OCI-LY7 (cell line): ENCODE results near the gene PAPOLB. TPM values are rescaled to one million over a fixed set of nuclear protein-coding genes. Genes with fewer than 3 reads are reported as not detected.
"Not testable (repeated sequence)": the region's sequence is repeated elsewhere in the genome, so short reads cannot be mapped to it uniquely, and the experiment has no call there.

ENCODE experiments used
- BruUV-seq: library from RNA; stranded (reverse); fragments of 400-500 nt; replicated peaks from 2 replicates; lab custom pipeline; 2021; lab: Mats Ljungman, UMichigan
- CTCF ChIA-PET: fragments of 300-600 bp; sonication (Branson Sonifier 250); formaldehyde crosslinking; loops from one replicate; lab custom pipeline; 2022; ENCODE audit warnings: antibody characterized with exemption; ENCODE audit not compliant: unreplicated experiment; lab: Charles Lee
- POLR2A ChIA-PET: fragments of 300-600 bp; sonication (Branson Sonifier 250); formaldehyde crosslinking; loops from one replicate; lab custom pipeline; 2022; ENCODE audit warnings: antibody characterized with exemption; lab: Charles Lee
- DNase-seq: peaks from one replicate; pipeline ENCODE4 v3.0.0-alpha.2; 2015; ENCODE audit warnings: low spot score
- H2AFZ ChIP-seq: fragments of 200-600 bp; sonication (generic), shearing (Covaris generic); 2 replicates; pipeline ENCODE4 v1.6.1; 2014; ENCODE audit warnings: mild to moderate bottlenecking, antibody characterized with exemption, low read length, moderate library complexity
- H3K27ac ChIP-seq: fragments of 200-600 bp; sonication (generic); 2 replicates; pipeline ENCODE4 v1.5.1; 2014; ENCODE audit warnings: mixed run types, low read depth, mild to moderate bottlenecking, moderate library complexity, low read length, inconsistent platforms; ENCODE audit not compliant: poor library complexity, severe bottlenecking
- H3K36me3 ChIP-seq: fragments of 200-600 bp; sonication (generic); 2 replicates; pipeline ENCODE4 v1.6.1; 2014; ENCODE audit warnings: mild to moderate bottlenecking, antibody characterized with exemption, low read length, moderate library complexity, mixed read lengths; ENCODE audit not compliant: insufficient read depth
- H3K4me1 ChIP-seq: fragments of 200-600 bp; sonication (generic); 2 replicates; pipeline ENCODE4 v1.5.1; 2014; ENCODE audit warnings: mild to moderate bottlenecking, low read length; ENCODE audit not compliant: insufficient read depth, poor library complexity, severe bottlenecking
- H3K4me2 ChIP-seq: fragments of 200-600 bp; sonication (generic); 2 replicates; pipeline ENCODE4 v1.6.1; 2014; ENCODE audit warnings: mild to moderate bottlenecking, low read length
- H3K4me3 ChIP-seq: fragments of 200-600 bp; sonication (generic); 2 replicates; pipeline ENCODE4 v1.5.1; 2014; ENCODE audit warnings: mild to moderate bottlenecking, low read depth, low read length; ENCODE audit not compliant: poor library complexity, severe bottlenecking
- H3K79me2 ChIP-seq: fragments of 200-600 bp; sonication (generic); 2 replicates; pipeline ENCODE4 v1.6.1; 2016; ENCODE audit warnings: low read depth, mild to moderate bottlenecking, low read length, moderate library complexity, mixed read lengths; ENCODE audit not compliant: insufficient read depth
- H3K9me2 ChIP-seq: fragments of 200-600 bp; sonication (generic); 2 replicates; pipeline ENCODE4 v1.6.1; 2016; ENCODE audit warnings: mild to moderate bottlenecking, low read length, mixed read lengths; ENCODE audit not compliant: insufficient read depth
- H3K9me3 ChIP-seq: fragments of 200-600 bp; sonication (generic); 2 replicates; pipeline ENCODE4 v1.6.1; 2014; ENCODE audit warnings: mild to moderate bottlenecking, mixed run types, low read length, mixed read lengths
- H4K20me1 ChIP-seq: fragments of 200-600 bp; sonication (generic); 2 replicates; pipeline ENCODE4 v1.6.1; 2014; ENCODE audit warnings: mild to moderate bottlenecking, antibody characterized with exemption, low read length, moderate library complexity, mixed read lengths; ENCODE audit not compliant: insufficient read depth
- CTCF ChIP-seq: fragments of 200-600 bp; sonication (generic); conservative IDR thresholded peaks from 2 replicates; pipeline ENCODE4 v1.5.1; 2014; ENCODE audit warnings: mild to moderate bottlenecking, antibody characterized with exemption, low read length, moderate library complexity, mixed read lengths
- EZH2phosphoT487 ChIP-seq: fragments of 200-600 bp; sonication (generic); IDR thresholded peaks from 2 replicates; pipeline ENCODE4 v1.6.1; 2018; ENCODE audit warnings: low read depth, borderline replicate concordance, mild to moderate bottlenecking, mixed run types, antibody characterized with exemption, low read length, moderate library complexity, mixed read lengths
- intact Hi-C: fragments of 100-400 bp; cut with micrococcal nuclease; formaldehyde crosslinking; loops from one replicate; pipeline ENCODE4 v1.10.0; 2022; ENCODE audit not compliant: unreplicated experiment
- total RNA-seq, 2 experiments: library from RNA; depleted of rRNA in 1 of 2; stranded (reverse); fragments of >200 nt in 1 of 2; shearing (Covaris generic) in 1 of 2; gene quantifications; 2 replicates each; pipeline ENCODE4 v1.2.3, GENCODE V29; 2014 to 2022

The PAPOLB gene
- total RNA-seq, 2 experiments from 2014 or later, result not detected

GRCh38 chr7:4894482-4894881 is 32.7 kb upstream of the PAPOLB start:
- ChIA-PET POLR2A (no interaction called here), CTCF (no interaction called here)
- intact Hi-C loops, result no loop called here

GRCh38 chr7:4893929-4894475 is 32.2 kb upstream of the PAPOLB start:
- intact Hi-C loops, result no loop called here
- TF ChIP-seq EZH2phosphoT487 (no peak), CTCF (no peak)
- ChIA-PET POLR2A (no interaction called here), CTCF (no interaction called here)
- Histone ChIP-seq H3K4me1 (no peaks in the 10 kb centered on the region), H3K79me2 (no peaks in the 10 kb centered on the region), H3K27ac (no peak overlapping the region), H3K9me3 (no peaks in the 10 kb centered on the region), H4K20me1 (no peaks in the 10 kb centered on the region), H3K4me2 (no peak overlapping the region), H3K4me3 (no peak overlapping the region), H3K9me2 (no peaks in the 10 kb centered on the region), H3K36me3 (no peaks in the 10 kb centered on the region), H2AFZ (no peak overlapping the region)
- no TSS peak for BruUV-seq
- DNase-seq, result no peak

More at GRCh38 chr7:4894482-4894881, 32.7 kb upstream of the PAPOLB start:
- Histone ChIP-seq H3K9me2 (no peaks in the 10 kb centered on the region), H3K79me2 (no peaks in the 10 kb centered on the region), H3K36me3 (no peaks in the 10 kb centered on the region), H4K20me1 (no peaks in the 10 kb centered on the region), H3K9me3 (no peaks in the 10 kb centered on the region), H3K27ac (no peak overlapping the region), H3K4me1 (no peaks in the 10 kb centered on the region), H3K4me2 (no peak overlapping the region), H3K4me3 (no peak overlapping the region), H2AFZ (no peak overlapping the region)
- BruUV-seq, result no TSS peak
- no peak for DNase-seq
- TF ChIP-seq CTCF, result no peak
- TF ChIP-seq EZH2phosphoT487, result no peak

GRCh38 chr7:4893188-4893587 is 31.4 kb upstream of the PAPOLB start:
- H3K79me2 ChIP-seq, H3K4me1 ChIP-seq, H3K4me2 ChIP-seq, DNase-seq, H3K9me3 ChIP-seq, H3K27ac ChIP-seq, BruUV-seq, H3K4me3 ChIP-seq, POLR2A ChIA-PET, H3K36me3 ChIP-seq, intact Hi-C loops, H3K9me2 ChIP-seq, H4K20me1 ChIP-seq, CTCF ChIA-PET, H2AFZ ChIP-seq: not testable (repeated sequence)

- CTCF ChIA-PET, H3K36me3 ChIP-seq, POLR2A ChIA-PET: not testable (repeated sequence)
Measured at GRCh38 chr7:4891522-4891921, 29.7 kb upstream of the PAPOLB start.

More at GRCh38 chr7:4891522-4891921, 29.7 kb upstream of the PAPOLB start:
- H4K20me1 ChIP-seq, H3K27ac ChIP-seq, H2AFZ ChIP-seq, H3K9me3 ChIP-seq, H3K79me2 ChIP-seq, DNase-seq, intact Hi-C loops, H3K4me2 ChIP-seq, H3K9me2 ChIP-seq, H3K4me1 ChIP-seq, H3K4me3 ChIP-seq, BruUV-seq: not testable (repeated sequence)
